Midbrain (tissue), 1 donor: ENCODE results near the gene ALPG.
"Not testable (repeated sequence)": the region's sequence is repeated elsewhere in the genome, so short reads cannot be mapped to it uniquely, and the experiment has no call there.

Experiments used
- DNase-seq: peaks from one replicate; lab custom pipeline; 2025; lab: John Stamatoyannopoulos, UW

Gene ALPG

GRCh38 chr2:232419245-232420072 lies 12.8 kb downstream of the ALPG start:
- DNase-seq: no peak

- DNase-seq: no peak
Measured at GRCh38 chr2:232420073-232420454, 13.4 kb downstream of the ALPG start.

- DNase-seq: no peak
Measured at GRCh38 chr2:232420463-232421188, 14.0 kb downstream of the ALPG start.

GRCh38 chr2:232421189-232421785 lies 14.6 kb downstream of the ALPG start:
- no peak for DNase-seq

- DNase-seq: no peak
Measured at GRCh38 chr2:232422051-232422450, 15.4 kb downstream of the ALPG start.

- not testable (repeated sequence) for DNase-seq
Measured at GRCh38 chr2:232422996-232423395, 16.4 kb downstream of the ALPG start.

- DNase-seq: not testable (repeated sequence)
Measured at GRCh38 chr2:232423407-232423806, 16.8 kb downstream of the ALPG start.

- no peak for DNase-seq
Measured at GRCh38 chr2:232431705-232432590, 25.3 kb downstream of the ALPG start.

GRCh38 chr2:232432598-232433184 lies 26.0 kb downstream of the ALPG start:
- DNase-seq: no peak

GRCh38 chr2:232433622-232434021 lies 27.0 kb downstream of the ALPG start:
- not testable (repeated sequence) for DNase-seq

- DNase-seq: no peak
Measured at GRCh38 chr2:232434091-232434490, 27.4 kb downstream of the ALPG start.

- DNase-seq: no peak
Measured at GRCh38 chr2:232434563-232435374, 28.1 kb downstream of the ALPG start.

- no peak for DNase-seq
Measured at GRCh38 chr2:232435375-232435648, 28.7 kb downstream of the ALPG start.

GRCh38 chr2:232435805-232436204 lies 29.2 kb downstream of the ALPG start:
- no peak for DNase-seq

GRCh38 chr2:232436381-232437194 lies 29.9 kb downstream of the ALPG start:
- no peak for DNase-seq

GRCh38 chr2:232437195-232437571 lies 30.5 kb downstream of the ALPG start:
- no peak for DNase-seq

GRCh38 chr2:232438091-232438490 lies 31.4 kb downstream of the ALPG start:
- no peak for DNase-seq

GRCh38 chr2:232438951-232439757 lies 32.5 kb downstream of the ALPG start:
- no peak for DNase-seq

GRCh38 chr2:232439758-232440135 lies 33.1 kb downstream of the ALPG start:
- DNase-seq: no peak
